AG10803 (cell line): ENCODE measurements around the gene DEFB124.
"Not testable (repeated sequence)": the region's sequence is repeated elsewhere in the genome, so short reads cannot be mapped to it uniquely, and the experiment has no call there.

Source experiments
- DNase-seq: peaks from one replicate; pipeline ENCODE4 v3.0.0; 2010; ENCODE audit warnings: low read depth
- H3K4me3 ChIP-seq: 2 replicates; pipeline ENCODE4 v1.5.1; 2011; ENCODE audit warnings: mild to moderate bottlenecking, low read length, control low read depth
- TF ChIP-seq, protein P1 (sequence below): conservative IDR thresholded peaks from 2 replicates; pipeline ENCODE4 v1.5.1; 2011; ENCODE audit warnings: mild to moderate bottlenecking, low read length, control low read depth, inconsistent platforms

The DEFB124 gene

DNA sequence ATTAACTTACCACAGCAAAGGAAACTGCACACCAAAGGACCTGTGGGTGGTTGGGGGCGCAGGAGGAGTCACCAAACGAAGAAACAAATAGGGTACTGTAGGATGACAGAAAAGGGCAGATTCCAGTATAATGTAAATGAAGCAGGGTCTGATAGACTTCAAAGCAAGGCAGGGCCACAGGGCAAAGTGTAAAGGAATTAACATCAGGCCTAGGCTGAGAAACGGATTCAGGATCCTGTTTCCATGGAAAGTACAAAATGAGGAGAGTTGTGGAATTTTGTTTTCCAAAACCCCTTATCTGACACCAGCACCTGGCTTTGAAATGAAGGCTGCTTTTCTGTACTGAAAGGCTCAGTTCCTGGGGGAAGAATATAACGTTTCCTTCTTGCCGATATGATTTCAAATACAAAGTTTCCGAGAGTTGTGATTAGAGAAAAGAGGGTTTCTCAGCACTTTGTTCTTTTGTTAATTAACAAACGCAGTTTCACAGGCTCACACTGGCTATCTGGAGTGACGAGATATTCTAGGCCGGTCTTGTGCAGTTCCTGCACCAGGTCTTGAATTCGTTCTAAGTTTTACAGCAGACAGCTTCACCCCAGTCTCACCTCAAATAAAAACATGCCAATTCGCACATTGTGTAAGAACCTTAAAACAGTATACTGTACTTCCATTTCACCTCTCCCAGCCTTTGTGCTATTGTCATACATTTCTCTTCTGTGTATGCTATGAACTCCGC is 28.7 kb downstream of the DEFB124 start:
- no peak overlapping the region for H3K4me3 ChIP-seq
- no peak for DNase-seq
- TF ChIP-seq, protein P1, sequence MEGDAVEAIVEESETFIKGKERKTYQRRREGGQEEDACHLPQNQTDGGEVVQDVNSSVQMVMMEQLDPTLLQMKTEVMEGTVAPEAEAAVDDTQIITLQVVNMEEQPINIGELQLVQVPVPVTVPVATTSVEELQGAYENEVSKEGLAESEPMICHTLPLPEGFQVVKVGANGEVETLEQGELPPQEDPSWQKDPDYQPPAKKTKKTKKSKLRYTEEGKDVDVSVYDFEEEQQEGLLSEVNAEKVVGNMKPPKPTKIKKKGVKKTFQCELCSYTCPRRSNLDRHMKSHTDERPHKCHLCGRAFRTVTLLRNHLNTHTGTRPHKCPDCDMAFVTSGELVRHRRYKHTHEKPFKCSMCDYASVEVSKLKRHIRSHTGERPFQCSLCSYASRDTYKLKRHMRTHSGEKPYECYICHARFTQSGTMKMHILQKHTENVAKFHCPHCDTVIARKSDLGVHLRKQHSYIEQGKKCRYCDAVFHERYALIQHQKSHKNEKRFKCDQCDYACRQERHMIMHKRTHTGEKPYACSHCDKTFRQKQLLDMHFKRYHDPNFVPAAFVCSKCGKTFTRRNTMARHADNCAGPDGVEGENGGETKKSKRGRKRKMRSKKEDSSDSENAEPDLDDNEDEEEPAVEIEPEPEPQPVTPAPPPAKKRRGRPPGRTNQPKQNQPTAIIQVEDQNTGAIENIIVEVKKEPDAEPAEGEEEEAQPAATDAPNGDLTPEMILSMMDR, result no peak

DNA sequence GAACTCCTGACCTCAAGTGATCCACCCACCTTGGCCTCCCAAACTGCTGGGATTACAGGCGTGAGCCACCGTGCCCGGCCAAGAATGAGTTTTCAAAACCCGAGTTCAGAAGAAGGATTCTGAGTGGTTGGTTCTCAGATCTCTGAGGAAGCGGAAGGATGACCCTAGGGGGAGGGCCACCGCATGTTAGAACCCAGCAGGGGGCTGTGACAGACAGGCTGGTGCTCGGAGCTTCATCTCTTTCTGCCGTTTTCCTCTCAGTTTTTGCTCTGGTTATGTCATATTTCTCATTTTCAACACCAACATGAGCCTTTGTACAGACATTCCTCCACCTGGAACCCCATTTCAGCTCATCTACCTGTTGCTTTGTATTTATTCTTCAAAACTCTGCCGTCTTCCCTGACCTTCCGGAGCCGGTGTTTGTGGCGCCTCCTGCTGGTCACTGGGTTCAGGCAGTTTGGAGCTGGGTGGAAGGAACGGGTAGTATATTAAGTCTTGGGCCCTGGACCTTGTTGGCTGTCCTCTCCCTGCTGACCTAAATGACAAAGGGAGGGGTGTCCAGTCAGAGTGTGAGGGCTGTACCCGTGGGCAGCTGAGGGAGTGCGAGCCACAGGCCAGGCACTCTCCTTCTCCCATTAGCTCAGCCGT is 34.8 kb downstream of the DEFB124 start, which contains the start of gene DEFB123:
Gene DEFB123 (plus strand): TSS at position 621 of the 648 bp plus-strand sequence. CDS start 67 bp downstream, outside the sequence.
- TF ChIP-seq, protein P1, result no peak
- no peak for DNase-seq
- no peak within 1 kb of the TSS for H3K4me3 ChIP-seq

DNA sequence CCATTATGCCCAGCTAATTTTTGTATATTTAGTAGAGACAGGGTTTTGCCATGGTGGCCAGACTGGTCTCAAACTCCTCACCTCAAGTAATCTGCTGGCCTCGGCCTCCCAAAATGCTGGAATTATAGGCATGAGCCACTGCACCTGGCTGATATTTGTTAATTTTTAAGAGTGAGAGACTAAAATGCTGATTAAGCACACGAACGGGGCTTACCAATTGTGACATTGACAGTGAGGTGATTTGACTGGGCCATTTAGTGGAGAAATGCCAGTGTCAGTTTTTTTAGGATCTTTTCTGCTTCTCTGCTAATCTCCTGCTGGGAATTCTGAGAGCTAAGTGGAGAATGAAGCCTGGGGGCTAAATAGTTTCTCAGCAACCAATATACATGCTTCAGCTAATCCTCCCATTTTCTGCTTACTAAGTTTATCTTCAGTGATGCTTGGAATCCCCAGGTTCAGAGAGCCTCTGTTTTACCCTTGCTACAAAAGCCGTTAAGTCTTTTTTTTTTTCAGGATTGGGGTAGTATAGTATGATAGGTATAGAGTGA is 44.3 kb downstream of the DEFB124 start:
- H3K4me3 ChIP-seq, result no peak overlapping the region
- no peak for DNase-seq
- TF ChIP-seq, protein P1, result no peak

DNA sequence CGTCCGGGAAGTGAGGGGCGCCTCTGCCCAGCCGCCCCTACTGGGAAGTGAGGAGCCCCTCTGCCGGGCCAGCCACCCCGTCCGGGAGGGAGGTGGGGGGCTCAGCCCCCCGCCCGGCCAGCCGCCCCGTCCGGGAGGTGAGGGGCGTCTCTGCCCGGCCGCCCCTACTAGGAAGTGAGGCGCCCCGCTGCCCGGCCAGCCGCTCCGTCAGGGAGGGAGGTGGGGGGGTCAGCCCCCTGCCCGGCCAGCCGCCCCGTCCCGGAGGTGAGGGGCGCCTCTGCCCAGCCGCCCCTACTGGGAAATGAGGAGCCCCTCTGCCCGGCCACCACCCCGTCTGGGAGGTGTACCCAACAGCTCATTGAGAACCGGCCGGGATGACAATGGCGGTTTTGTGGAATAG is 47.4 kb downstream of the DEFB124 start:
- H3K4me3 ChIP-seq, DNase-seq: not testable (repeated sequence)

DNA sequence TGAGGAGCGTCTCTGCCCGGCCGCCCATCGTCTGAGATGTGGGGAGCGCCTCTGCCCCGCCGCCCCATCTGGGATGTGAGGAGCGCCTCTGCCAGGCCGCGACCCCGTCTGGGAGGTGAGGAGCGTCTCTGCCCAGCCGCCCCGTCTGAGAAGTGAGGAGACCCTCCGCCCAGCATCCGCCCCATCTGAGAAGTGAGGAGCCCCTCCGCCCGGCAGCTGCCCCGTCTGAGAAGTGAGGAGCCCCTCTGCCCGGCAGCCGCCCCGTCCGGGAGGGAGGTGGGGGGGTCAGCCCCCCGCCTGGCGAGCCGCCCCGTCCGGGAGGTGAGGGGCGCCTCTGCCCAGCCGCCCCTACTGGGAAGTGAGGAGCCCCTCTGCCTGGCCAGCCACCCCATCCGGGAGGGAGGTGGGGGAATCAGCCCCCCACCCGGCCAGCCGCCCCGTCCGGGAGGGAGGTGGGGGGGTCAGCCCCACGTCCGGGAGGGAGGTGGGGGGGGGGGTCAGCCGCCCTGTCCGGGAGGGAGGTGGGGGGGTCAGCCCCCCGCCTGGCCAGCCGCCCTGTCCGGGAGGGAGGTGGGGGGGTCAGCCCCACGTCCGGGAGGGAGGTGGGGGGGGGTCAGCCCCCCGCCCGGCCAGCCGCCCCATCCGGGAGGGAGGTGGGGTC is 47.9 kb downstream of the DEFB124 start:
- not testable (repeated sequence) for H3K4me3 ChIP-seq, DNase-seq

DNA sequence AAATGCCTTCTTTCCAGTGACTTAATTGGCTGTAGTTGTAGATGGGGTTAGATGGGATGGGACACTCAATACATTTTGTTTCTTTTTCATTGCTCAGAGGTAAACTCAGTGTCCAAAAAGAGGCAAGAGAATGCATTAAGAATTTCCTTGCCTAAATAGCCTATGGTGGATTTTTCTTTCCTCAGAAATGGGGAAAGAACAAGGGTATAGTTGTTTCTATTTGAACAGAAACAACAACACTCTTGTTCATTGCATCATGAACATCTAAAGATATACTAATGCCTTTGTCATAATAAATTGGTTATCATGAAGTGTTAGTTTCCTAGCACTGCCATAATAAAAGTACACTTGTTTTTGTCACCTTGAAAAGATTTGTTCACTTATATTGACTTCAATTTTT is 49.1 kb downstream of the DEFB124 start:
- no peak overlapping the region for H3K4me3 ChIP-seq
- TF ChIP-seq, protein P1, result no peak
- DNase-seq, result no peak

DNA sequence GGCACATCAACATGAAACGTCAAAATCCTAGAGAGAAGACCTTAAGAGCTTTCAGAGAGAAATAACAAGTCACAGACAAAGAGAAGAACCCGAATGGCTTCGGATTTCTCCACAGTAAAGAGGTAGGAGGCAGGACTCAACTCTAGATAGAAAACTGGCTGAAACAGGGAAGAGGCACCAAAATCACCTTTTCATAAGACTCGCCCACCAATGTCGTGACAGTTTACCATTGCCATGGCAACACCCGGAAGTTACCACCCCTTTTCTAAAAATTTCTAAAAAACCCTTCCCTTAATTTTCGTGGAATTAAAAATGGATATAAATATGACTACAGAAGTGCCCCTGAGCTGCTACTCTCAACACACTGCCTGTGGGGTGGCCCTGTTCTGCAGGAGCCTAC is 56.6 kb downstream of the DEFB124 start:
- H3K4me3 ChIP-seq, result no peak overlapping the region
- no peak for DNase-seq
- TF ChIP-seq, protein P1, result no peak
